ENCODE results near the gene ADAM12. TPM values are rescaled to one million over a fixed set of nuclear protein-coding genes. Genes with fewer than 3 reads are reported as not detected.

ADAM12 gene
- total and polyA plus RNA-seq, 7 donors, result 0.01 to 3.3 (median 0.24) TPM; not detected in 2

GRCh38 chr10:126290232-126290631 is 98.0 kb downstream of the ADAM12 start:
- peaks cover 0 to 3% (median 0%) of the 10 kb centered on the region in 3 donors for H3K27me3 ChIP-seq (ENCODE audit: insufficient read depth in 3 of 3, low read length in 2 of 3)
- H3K27ac ChIP-seq, result no peak overlapping the region
- TF ChIP-seq CTCF (IDR thresholded peaks at IDR 0.05), result no peak
- intact Hi-C loops (cut with DNase I), result no loop called here
- no peak for ATAC-seq
- no peaks in the 10 kb centered on the region for H3K9me3 ChIP-seq
- no peaks in the 10 kb centered on the region for H3K36me3 ChIP-seq (ENCODE audit: insufficient read depth in 1 of 2, low read depth in 1 of 2)
- no peak overlapping the region for H3K4me3 ChIP-seq
- H3K4me1 ChIP-seq, result no peaks in the 10 kb centered on the region
- WGBS, 3 donors, result 84 to 88% (median 87%) methylated on average over 6 of the region's 6 CpGs
- no peak for DNase-seq

- Histone ChIP-seq H3K27me3 (ENCODE audit: insufficient read depth in 3 of 3, low read length in 2 of 3) (peaks cover 0 to 3% (median 0%) of the 10 kb centered on the region in 3 donors), H3K4me1 (no peaks in the 10 kb centered on the region), H3K36me3 (ENCODE audit: insufficient read depth in 1 of 2, low read depth in 1 of 2) (no peaks in the 10 kb centered on the region), H3K4me3 (no peak overlapping the region), H3K9me3 (no peaks in the 10 kb centered on the region), H3K27ac (no peak overlapping the region)
- DNase-seq, result no peak
- WGBS, 3 donors, result 86 to 93% (median 89%) methylated on average over 16 of the region's 16 CpGs
- intact Hi-C loops (cut with DNase I), result no loop called here
- no peak for ATAC-seq
- no peak for TF ChIP-seq CTCF (IDR thresholded peaks at IDR 0.05)
Measured at GRCh38 chr10:126288547-126289493, 99.5 kb downstream of the ADAM12 start.

GRCh38 chr10:126286256-126286780 is 102.0 kb downstream of the ADAM12 start:
- DNase-seq (no peak), ATAC-seq (no peak)
- H3K4me3 ChIP-seq, result no peak overlapping the region
- H3K36me3 ChIP-seq (ENCODE audit: insufficient read depth in 1 of 2, low read depth in 1 of 2), result no peaks in the 10 kb centered on the region
- no peaks in the 10 kb centered on the region for H3K27me3 ChIP-seq (ENCODE audit: insufficient read depth in 3 of 3, low read length in 2 of 3)
- TF ChIP-seq CTCF (IDR thresholded peaks at IDR 0.05), result no peak
- H3K4me1 ChIP-seq, result no peaks in the 10 kb centered on the region
- WGBS, 3 donors, result 32 to 54% (median 40%) methylated on average over 6 of the region's 6 CpGs
- no peaks in the 10 kb centered on the region for H3K9me3 ChIP-seq
- no peak overlapping the region for H3K27ac ChIP-seq
- intact Hi-C loops (cut with DNase I), result no loop called here

GRCh38 chr10:126283307-126283706 is 105.0 kb downstream of the ADAM12 start:
- no peaks in the 10 kb centered on the region for H3K36me3 ChIP-seq (ENCODE audit: insufficient read depth in 1 of 2, low read depth in 1 of 2)
- TF ChIP-seq CTCF (IDR thresholded peaks at IDR 0.05), result no peak
- no peaks in the 10 kb centered on the region for H3K27me3 ChIP-seq (ENCODE audit: insufficient read depth in 3 of 3, low read length in 2 of 3)
- no peaks in the 10 kb centered on the region for H3K4me1 ChIP-seq
- intact Hi-C loops (cut with DNase I), result no loop called here
- DNase-seq, result no peak
- H3K4me3 ChIP-seq, result no peak overlapping the region
- H3K27ac ChIP-seq, result no peak overlapping the region
- no peak for ATAC-seq
- WGBS, 3 donors, result 77 to 95% (median 87%) methylated on average over 3 of the region's 3 CpGs
- H3K9me3 ChIP-seq, result no peaks in the 10 kb centered on the region
